Thoracic aorta (tissue), 2 donors: ENCODE results near the gene TNFRSF8. TPM values are rescaled to one million over a fixed set of nuclear protein-coding genes. Genes with fewer than 3 reads are reported as not detected.

Experiments used
- ATAC-seq: fragments of 150-250 bp; one replicate; pipeline ENCODE4 v1.8.0; 2017; ENCODE audit warnings: low read depth; ENCODE audit not compliant: insufficient number of reproducible peaks, low FRiP score
- DNase-seq: peaks from one replicate; pipeline ENCODE4 v3.0.0-alpha.2; 2020; ENCODE audit warnings: low spot score
- H3K27ac ChIP-seq, 2 donors: fragments of 200-600 bp; sonication (generic); 1 replicate in 1 of 2; 2 replicates in 1 of 2; pipeline ENCODE4 v1.5.1; 2016; ENCODE audit warnings: mild to moderate bottlenecking in 2 of 2, moderate library complexity in 2 of 2
- H3K27me3 ChIP-seq: fragments of 200-600 bp; sonication (generic); replicated peaks from 2 replicates; pipeline ENCODE4 v1.6.0; 2016; ENCODE audit warnings: mild to moderate bottlenecking; ENCODE audit not compliant: insufficient read depth
- H3K36me3 ChIP-seq: fragments of 200-600 bp; sonication (generic); one replicate; pipeline ENCODE4 v1.5.1; 2016
- H3K4me1 ChIP-seq, 2 donors: fragments of 200-600 bp; sonication (generic); 1 replicate in 1 of 2; 2 replicates in 1 of 2; pipeline versions ENCODE4 v1.5.1 to v1.6.0; 2016; ENCODE audit warnings: low read depth in 2 of 2, mild to moderate bottlenecking in 1 of 2; ENCODE audit not compliant: control insufficient read depth in 1 of 2
- H3K4me3 ChIP-seq: fragments of 200-600 bp; sonication (generic); 2 replicates; pipeline ENCODE4 v1.5.1; 2016; ENCODE audit warnings: mild to moderate bottlenecking
- H3K9me3 ChIP-seq: fragments of 200-600 bp; sonication (generic); 2 replicates; pipeline ENCODE4 v1.5.1; 2016
- CTCF ChIP-seq: fragments of 200-600 bp; sonication (generic); IDR thresholded peaks from one replicate; pipeline ENCODE4 v1.5.1; 2019; ENCODE audit warnings: antibody characterized with exemption
- total RNA-seq, 2 donors: library from RNA; depleted of rRNA; stranded (reverse); fragments of >200 nt; gene quantifications; one replicate each; pipeline versions ENCODE4 v1.1.0 to v1.2.3, GENCODE V29; 2016

TNFRSF8 gene
- total RNA-seq, 2 donors from 2014 or later = 0.49 to 0.54 TPM

- TF ChIP-seq CTCF = no peak
- peaks cover 10 to 11% of the 10 kb centered on the region in 2 donors for H3K4me1 ChIP-seq
- H3K4me3 ChIP-seq = no peak overlapping the region
- H3K27me3 ChIP-seq = no peaks in the 10 kb centered on the region
- no peaks in the 10 kb centered on the region for H3K36me3 ChIP-seq
- ATAC-seq = peak; percentile 55
- H3K9me3 ChIP-seq = no peaks in the 10 kb centered on the region
- peak; percentile 26 for DNase-seq
- H3K27ac ChIP-seq = peak overlapping the region; percentile 27 to 34
These were observed 90.2 kb downstream of the TNFRSF8 start for GRCh38 chr1:12153181-12153785.

- ATAC-seq (no peak), DNase-seq (no peak)
These were observed 92.2 kb downstream of the TNFRSF8 start for GRCh38 chr1:12155328-12155727.

GRCh38 chr1:12157366-12158231 lies 94.5 kb downstream of the TNFRSF8 start:
- Histone ChIP-seq H3K9me3 (no peaks in the 10 kb centered on the region), H3K27me3 (no peaks in the 10 kb centered on the region), H3K27ac (no peak overlapping the region), H3K36me3 (no peaks in the 10 kb centered on the region), H3K4me1 (peaks cover 21 to 25% of the 10 kb centered on the region in 2 donors), H3K4me3 (no peak overlapping the region)
- no peak for ATAC-seq
- DNase-seq = no peak
- TF ChIP-seq CTCF = no peak

More at GRCh38 chr1:12155328-12155727, 92.2 kb downstream of the TNFRSF8 start:
- H3K36me3 ChIP-seq = no peaks in the 10 kb centered on the region
- H3K27me3 ChIP-seq = no peaks in the 10 kb centered on the region
- peaks cover 10 to 11% of the 10 kb centered on the region in 2 donors for H3K4me1 ChIP-seq
- no peak overlapping the region for H3K4me3 ChIP-seq
- no peak overlapping the region for H3K27ac ChIP-seq
- no peak for TF ChIP-seq CTCF
- no peaks in the 10 kb centered on the region for H3K9me3 ChIP-seq

- ATAC-seq (no peak), DNase-seq (no peak)
- H3K4me1 ChIP-seq = peaks cover 17 to 18% of the 10 kb centered on the region in 2 donors
- H3K27ac ChIP-seq = no peak overlapping the region
- H3K9me3 ChIP-seq = no peaks in the 10 kb centered on the region
- H3K4me3 ChIP-seq = no peak overlapping the region
- H3K36me3 ChIP-seq = no peaks in the 10 kb centered on the region
- H3K27me3 ChIP-seq = no peaks in the 10 kb centered on the region
- TF ChIP-seq CTCF = no peak
These were observed 95.4 kb downstream of the TNFRSF8 start for GRCh38 chr1:12158357-12159092.

- ATAC-seq = no peak
- H3K27ac ChIP-seq = no peak overlapping the region
- no peak for TF ChIP-seq CTCF
- H3K36me3 ChIP-seq = no peaks in the 10 kb centered on the region
- H3K4me3 ChIP-seq = no peak overlapping the region
- H3K9me3 ChIP-seq = no peaks in the 10 kb centered on the region
- peaks cover 14 to 18% of the 10 kb centered on the region in 2 donors for H3K4me1 ChIP-seq
- DNase-seq = no peak
- no peaks in the 10 kb centered on the region for H3K27me3 ChIP-seq
These were observed 96.7 kb downstream of the TNFRSF8 start for GRCh38 chr1:12159816-12160215.
